GM12878 (cell line): ENCODE measurements around the gene RHOF. TPM values are rescaled to one million over a fixed set of nuclear protein-coding genes. Genes with fewer than 3 reads are reported as not detected.

Experiments
- ATAC-seq: fragments of 200-7000 bp; cut with Tn5 transposase; 3 replicates; pipeline ENCODE4 v1.9.1; 2020; ENCODE audit warnings: mild to moderate bottlenecking, moderate library complexity
- BruUV-seq: library from RNA; stranded (reverse); fragments of 400-500 nt; replicated peaks from 2 replicates; lab custom pipeline; 2021; lab: Mats Ljungman, UMichigan
- CTCF ChIA-PET: fragments of 300-600 bp; sonication (Branson Sonifier 250); formaldehyde crosslinking; extraction: SDS; loops from one replicate; lab custom pipeline; 2021; ENCODE audit warnings: inconsistent platforms; lab: Yijun Ruan, JAX
- POLR2A ChIA-PET: fragments of 350-600 bp; formaldehyde crosslinking; extraction: SDS; loops from one replicate; lab custom pipeline; 2021; ENCODE audit warnings: inconsistent platforms; lab: Charles Lee
- RAD21 ChIA-PET: fragments of 300-600 bp; sonication (Branson Sonifier 250); formaldehyde crosslinking; loops from one replicate; lab custom pipeline; 2023; ENCODE audit warnings: antibody characterized with exemption; ENCODE audit not compliant: unreplicated experiment; lab: Charles Lee
- SMC1A ChIA-PET: fragments of 300-600 bp; sonication (Branson Sonifier 250); formaldehyde crosslinking; loops from one replicate; lab custom pipeline; 2023; ENCODE audit not compliant: unreplicated experiment, uncharacterized antibody; lab: Charles Lee
- DNase-seq: peaks from one replicate; pipeline ENCODE4 v3.0.0-alpha.2; 2011; ENCODE audit warnings: low read depth, low spot score
- FAIRE-seq: peaks from 3 replicates; lab custom pipeline; 2011; peaks lifted over from hg19 to GRCh38; lab: Jason Lieb, UNC
- H2AFZ ChIP-seq: 2 replicates; pipeline ENCODE4 v1.6.0; 2011; ENCODE audit warnings: low read depth, low read length, control low read depth; ENCODE audit not compliant: control insufficient read depth
- H3K27ac ChIP-seq: 2 replicates; pipeline ENCODE4 v1.5.1; 2011; ENCODE audit warnings: control low read depth; ENCODE audit not compliant: control insufficient read depth, insufficient read depth
- H3K27me3 ChIP-seq, 2 experiments: replicated peaks in 1 of 2; 2 replicates each; pipeline versions ENCODE4 v1.6.0 to v1.6.1; 2011; ENCODE audit warnings: low read length in 1 of 2; ENCODE audit not compliant: control insufficient read depth in 2 of 2, insufficient read depth in 2 of 2
- H3K36me3 ChIP-seq, 2 experiments: 2 replicates each; pipeline ENCODE4 v1.5.1; 2011; ENCODE audit warnings: low read length in 1 of 2; ENCODE audit not compliant: control insufficient read depth in 2 of 2, insufficient read depth in 2 of 2
- H3K4me1 ChIP-seq: 2 replicates; pipeline ENCODE4 v1.6.1; 2011; ENCODE audit warnings: mild to moderate bottlenecking, low read length, moderate library complexity, mixed read lengths; ENCODE audit not compliant: control insufficient read depth, insufficient read depth
- H3K4me2 ChIP-seq: 2 replicates; pipeline ENCODE4 v1.6.0; 2011; ENCODE audit warnings: control low read depth; ENCODE audit not compliant: control insufficient read depth, insufficient read depth
- H3K4me3 ChIP-seq: fragments of 200-600 bp; sonication (generic); 2 replicates; pipeline ENCODE4 v1.5.1; 2016
- H3K79me2 ChIP-seq: 2 replicates; pipeline ENCODE4 v1.6.0; 2011; ENCODE audit warnings: low read length; ENCODE audit not compliant: control insufficient read depth, insufficient read depth
- H3K9ac ChIP-seq: 2 replicates; pipeline ENCODE4 v1.8.0; 2011; ENCODE audit warnings: low read length, control low read depth, mixed read lengths; ENCODE audit not compliant: control insufficient read depth, insufficient read depth
- H3K9me3 ChIP-seq: replicated peaks from 3 replicates; pipeline ENCODE4 v1.5.1; 2011; ENCODE audit warnings: mild to moderate bottlenecking, low read length; ENCODE audit not compliant: control insufficient read depth, insufficient read depth
- H4K20me1 ChIP-seq: 2 replicates; pipeline ENCODE4 v1.6.0; 2011; ENCODE audit not compliant: control insufficient read depth, insufficient read depth
- BHLHE40 ChIP-seq, 2 experiments: fragments of 450-650 bp in 1 of 2; IDR thresholded peaks; 2 replicates each; pipeline ENCODE4 v1.6.1; 2011 to 2017; ENCODE audit warnings: low read depth in 2 of 2, borderline replicate concordance in 1 of 2, improper control_type of control experiment in 1 of 2, low read length in 1 of 2, mild to moderate bottlenecking in 1 of 2
- HSF1 ChIP-seq: fragments of 150-350 bp; IDR thresholded peaks from 2 replicates; pipeline ENCODE4 v1.6.1; 2014; ENCODE audit warnings: mild to moderate bottlenecking, low read depth, low read length
- IKZF2 ChIP-seq, 2 experiments: fragments of 450-650 bp; IDR thresholded peaks; 2 replicates each; pipeline ENCODE4 v1.6.1; 2017; ENCODE audit warnings: mild to moderate bottlenecking in 2 of 2, moderate library complexity in 2 of 2
- NFYB ChIP-seq: IDR thresholded peaks from 2 replicates; pipeline ENCODE4 v1.6.1; 2011; ENCODE audit warnings: low read depth, mild to moderate bottlenecking, low read length, improper control_type of control experiment, moderate library complexity; ENCODE audit not compliant: insufficient read depth
- PAX8 ChIP-seq: fragments of 450-650 bp; IDR thresholded peaks from 2 replicates; pipeline ENCODE4 v1.6.1; 2017; ENCODE audit warnings: mild to moderate bottlenecking, moderate library complexity
- RFX5 ChIP-seq: IDR thresholded peaks from 2 replicates; pipeline ENCODE4 v1.6.1; 2011; ENCODE audit warnings: low read depth, low read length, improper control_type of control experiment
- SIN3A ChIP-seq: IDR thresholded peaks from 2 replicates; pipeline ENCODE4 v1.6.1; 2012; ENCODE audit warnings: low read depth, low read length, improper control_type of control experiment
- SKIL ChIP-seq: fragments of 450-650 bp; IDR thresholded peaks from 2 replicates; pipeline ENCODE4 v1.6.1; 2017; ENCODE audit warnings: mild to moderate bottlenecking, low read depth, inconsistent platforms; ENCODE audit not compliant: poor library complexity, severe bottlenecking
- SMAD1 ChIP-seq: fragments of 450-650 bp; IDR thresholded peaks from 2 replicates; pipeline ENCODE4 v1.6.1; 2018; ENCODE audit warnings: mild to moderate bottlenecking, low read depth; ENCODE audit not compliant: partially characterized antibody
- SREBF1 ChIP-seq: IDR thresholded peaks from 2 replicates; pipeline ENCODE4 v1.6.1; 2012; ENCODE audit warnings: mild to moderate bottlenecking, low read length
- ZNF592 ChIP-seq: fragments of 450-650 bp; IDR thresholded peaks from 2 replicates; pipeline ENCODE4 v1.6.1; 2017; ENCODE audit warnings: mild to moderate bottlenecking, moderate library complexity
- WGBS: methylation state at CpG from one replicate; pipeline ENCODE4 v1.1.6; 2016; ENCODE audit warnings: low lambda C conversion rate; ENCODE audit not compliant: insufficient replicate concordance, insufficient coverage; ENCODE audit errors: missing lambda C conversion rate; 5-methylcytosine and 5-hydroxymethylcytosine counted together
- in situ Hi-C: fragments of 300-500 bp; cut with MboI; formaldehyde crosslinking; loops from 9 replicates; pipeline ENCODE4 v1.14.3; 2018; ENCODE audit warnings: mixed read lengths
- intact Hi-C: fragments of 100-400 bp; cut with micrococcal nuclease; formaldehyde crosslinking; loops from one replicate; pipeline ENCODE4 v1.14.2; 2022; ENCODE audit not compliant: unreplicated experiment
- polyA plus RNA-seq, 11 experiments: library from polyadenylated mRNA; depleted of rRNA in 4 of 11; unstranded in 6 of 11; stranded (reverse) in 5 of 11; fragments of >200 nt; fragmentation: Nextera tagmentation in 4 of 11; fragmentation: Illumina TruSeq in 1 of 11; extraction: Ambion mirVana in 4 of 11; extraction: Trizol in 1 of 11; gene quantifications; 1 replicate in 1 of 11; 2 replicates in 10 of 11; pipeline versions ENCODE4 v1.2.1 to v1.2.3, GENCODE V29; 2011 to 2016; ENCODE audit warnings: inconsistent platforms in 2 of 11, missing spikeins in 2 of 11, low read depth in 1 of 11
- total RNA-seq, 4 experiments: library from RNA; depleted of rRNA in 3 of 4; stranded (reverse); fragments of >200 nt in 3 of 4; fragmentation: Illumina TruSeq in 1 of 4; extraction: Trizol in 1 of 4; gene quantifications; 2 replicates each; pipeline versions ENCODE4 v1.2.1 to v1.2.3, GENCODE V29; 2013 to 2021

Gene RHOF
- total and polyA plus RNA-seq, 10 of the 15 experiments (the other 5 are each of a cell fraction or from before 2014, with no cell fraction given) = 6.1 to 78.7 (median 39.7) TPM

- Histone ChIP-seq H4K20me1 (peaks cover 5% of the 10 kb centered on the region; the same call in 1 of the 2 replicates), H3K9me3 (no peaks in the 10 kb centered on the region), H3K4me2 (peak overlapping the region; percentile 88), H3K9ac (peak overlapping the region; percentile 100), H3K79me2 (peaks cover 79% of the 10 kb centered on the region), H3K4me1 (peaks cover 26% of the 10 kb centered on the region), H3K36me3 (peaks cover 9 to 13% of the 10 kb centered on the region in 2 experiments; a peak in 3 of 4 replicates), H3K27me3 (no peaks in the 10 kb centered on the region), H2AFZ (no peak overlapping the region), H3K4me3 (peak overlapping the region; percentile 66), H3K27ac (peak overlapping the region; percentile 97)
- ATAC-seq (no peak), DNase-seq (no peak), FAIRE-seq (no peak)
- TSS peak; percentile 93 for BruUV-seq
- in situ Hi-C loops (no loop called here), intact Hi-C loops (loop anchor here (5.0 kb wide), 2 partner anchors 265 to 1430 kb away; partner anchors contain the start of genes MPHOSPH9 and MTRFR)
- WGBS = 0% methylated on average over 1 of the region's 1 CpG
- RAD21 ChIA-PET = interaction anchor here (0.6 to 13.1 kb wide), 9 partner anchors 8 to 402 kb away, joined by 3 to 395 read pairs (median 5); partner anchors contain the start of genes ORAI1, PSMD9 and RHOF
- POLR2A ChIA-PET = interaction anchor here (0.6 to 10.1 kb wide), 11 partner anchors 9 to 424 kb away, joined by 3 to 155 read pairs (median 8); partner anchors contain the start of genes DIABLO, ORAI1, PSMD9 and RHOF
- CTCF ChIA-PET = interaction anchor here (0.6 to 13.6 kb wide), 7 partner anchors 5 to 125 kb away, joined by 3 to 565 read pairs (median 8); partner anchors contain the start of genes PSMD9, RHOF and SETD1B
- SMC1A ChIA-PET = interaction anchor here (1.0 to 12.2 kb wide), 7 partner anchors 8 to 116 kb away, joined by 3 to 226 read pairs (median 9); partner anchors contain the start of genes CFAP251 and RHOF
- TF ChIP-seq BHLHE40 (IDR thresholded peaks at IDR 0.05; ENCODE audit: borderline replicate concordance in 1 of 2, low read depth in 2 of 2, low read length in 1 of 2) = no peak
- TF ChIP-seq NFYB = no peak
- no peak for TF ChIP-seq SKIL
- peak; percentile 95 for TF ChIP-seq PAX8
- no peak for TF ChIP-seq SIN3A
- peak in 1 of 2 experiments; percentile 10; a peak in 2 of 4 replicates for TF ChIP-seq IKZF2 (IDR thresholded peaks at IDR 0.05)
- TF ChIP-seq HSF1 = 0 out of 2 replicates have a peak, but pooled peaks have one; percentile 53
- TF ChIP-seq ZNF592 = 0 out of 2 replicates have a peak, but pooled peaks have one; percentile 27
- TF ChIP-seq SREBF1 = no peak
- no peak for TF ChIP-seq RFX5
- TF ChIP-seq SMAD1 = peak; percentile 96
Measured at GRCh38 chr12:121802485-121802842, 9.0 kb upstream of the RHOF start.
